ENCODE results near the gene FAM107B.

FAM107B gene

DNA sequence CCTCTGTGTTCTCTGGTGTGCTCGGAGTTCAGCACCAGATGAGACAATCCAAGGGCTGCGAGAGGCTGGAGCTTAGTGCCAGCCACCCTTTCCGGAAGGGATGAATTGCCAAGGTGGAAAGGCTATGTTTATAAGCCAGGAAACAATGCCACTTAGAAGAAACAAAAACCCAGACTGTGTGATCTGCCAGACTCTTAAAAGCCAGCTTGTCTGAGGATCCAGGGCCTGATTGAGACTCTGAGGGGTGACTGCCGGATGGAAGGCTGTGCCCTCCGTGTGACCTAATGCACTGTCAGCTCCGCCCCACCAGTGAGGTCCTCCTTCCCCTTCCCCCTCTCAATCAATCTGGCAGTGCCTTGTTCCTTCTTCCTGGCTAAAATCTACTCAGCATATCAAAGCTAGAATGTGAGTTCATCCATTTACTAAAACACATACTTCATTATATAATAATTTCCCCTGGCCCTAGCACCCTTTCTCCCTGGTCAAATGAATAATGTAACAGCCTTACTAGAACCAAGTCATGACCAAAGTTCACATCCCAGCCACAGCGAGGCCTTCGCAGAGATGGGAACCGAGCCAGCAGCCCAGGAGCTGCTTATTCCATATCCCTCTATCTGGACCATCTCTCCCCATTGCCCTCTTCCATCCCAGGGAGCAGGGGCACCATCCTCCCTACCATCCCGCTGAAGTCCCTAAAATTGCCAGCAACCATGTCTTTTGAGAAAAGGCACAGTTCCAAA is 25.5 kb downstream of the FAM107B start:
- TF ChIP-seq ZNF114 (tag by site-specific recombination; IDR thresholded peaks at IDR 0.05): no peak
- TF ChIP-seq ZXDB (tag by site-specific recombination; IDR thresholded peaks at IDR 0.05): no peak
- TF ChIP-seq, protein P1, sequence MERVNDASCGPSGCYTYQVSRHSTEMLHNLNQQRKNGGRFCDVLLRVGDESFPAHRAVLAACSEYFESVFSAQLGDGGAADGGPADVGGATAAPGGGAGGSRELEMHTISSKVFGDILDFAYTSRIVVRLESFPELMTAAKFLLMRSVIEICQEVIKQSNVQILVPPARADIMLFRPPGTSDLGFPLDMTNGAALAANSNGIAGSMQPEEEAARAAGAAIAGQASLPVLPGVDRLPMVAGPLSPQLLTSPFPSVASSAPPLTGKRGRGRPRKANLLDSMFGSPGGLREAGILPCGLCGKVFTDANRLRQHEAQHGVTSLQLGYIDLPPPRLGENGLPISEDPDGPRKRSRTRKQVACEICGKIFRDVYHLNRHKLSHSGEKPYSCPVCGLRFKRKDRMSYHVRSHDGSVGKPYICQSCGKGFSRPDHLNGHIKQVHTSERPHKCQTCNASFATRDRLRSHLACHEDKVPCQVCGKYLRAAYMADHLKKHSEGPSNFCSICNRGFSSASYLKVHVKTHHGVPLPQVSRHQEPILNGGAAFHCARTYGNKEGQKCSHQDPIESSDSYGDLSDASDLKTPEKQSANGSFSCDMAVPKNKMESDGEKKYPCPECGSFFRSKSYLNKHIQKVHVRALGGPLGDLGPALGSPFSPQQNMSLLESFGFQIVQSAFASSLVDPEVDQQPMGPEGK (tag by site-specific recombination; IDR thresholded peaks at IDR 0.05): no peak
- no peak for TF ChIP-seq SP7 (tag by site-specific recombination; IDR thresholded peaks at IDR 0.05)
- Histone ChIP-seq H3K4me1 (ENCODE audit: control insufficient read depth, insufficient read depth, low read length) (no peaks in the 10 kb centered on the region), H3K9me3 (ENCODE audit: control insufficient read depth, insufficient read depth, low read depth, low read length) (no peaks in the 10 kb centered on the region), H3K27ac (ENCODE audit: extremely low read depth, low read depth, low read length) (no peak overlapping the region), H3K36me3 (ENCODE audit: control insufficient read depth in 2 of 2, insufficient read depth in 1 of 2, low read length in 2 of 2) (no peaks in the 10 kb centered on the region), H3K4me3 (ENCODE audit: low read depth, low read length) (no peak overlapping the region)
- ChIA-PET POLR2A (no interaction called here), CTCF (interaction anchor here (1.0 kb wide), 1 partner anchor 8 kb away, joined by 6 read pairs; no protein-coding TSS in a partner anchor)

GRCh38 chr10:14748441-14748840 is 26.3 kb downstream of the FAM107B start:
- no peaks in the 10 kb centered on the region for H3K9me3 ChIP-seq (ENCODE audit: control insufficient read depth, insufficient read depth, low read depth, low read length)
- no peaks in the 10 kb centered on the region for H3K36me3 ChIP-seq (ENCODE audit: control insufficient read depth in 2 of 2, insufficient read depth in 1 of 2, low read length in 2 of 2)
- H3K27ac ChIP-seq (ENCODE audit: extremely low read depth, low read depth, low read length): no peak overlapping the region
- ChIA-PET CTCF (no interaction called here), POLR2A (no interaction called here)
- TF ChIP-seq ZSCAN5A (tag by site-specific recombination; IDR thresholded peaks at IDR 0.05) (no peak), ZNF549 (tag by site-specific recombination; IDR thresholded peaks at IDR 0.05) (no peak), MEIS1 (CRISPR knock-in tag; IDR thresholded peaks at IDR 0.05; ENCODE audit: borderline replicate concordance) (no peak), ZNF366 (tag by site-specific recombination; conservative IDR thresholded peaks at IDR 0.05) (no peak), ZNF548 (tag by site-specific recombination; IDR thresholded peaks at IDR 0.05) (no peak), ZNF571 (tag by site-specific recombination; IDR thresholded peaks at IDR 0.05) (no peak), YY1 (tag by site-specific recombination; IDR thresholded peaks at IDR 0.05) (no peak), TRIM28 (IDR thresholded peaks at IDR 0.05; ENCODE audit: borderline replicate concordance, low read length) (no peak), ZNF529 (tag by site-specific recombination; IDR thresholded peaks at IDR 0.05; ENCODE audit: insufficient replicate concordance) (no peak), GFI1B (tag by site-specific recombination; IDR thresholded peaks at IDR 0.05) (no peak), INSM2 (tag by site-specific recombination; IDR thresholded peaks at IDR 0.05) (no peak), ZNF501 (tag by site-specific recombination; IDR thresholded peaks at IDR 0.05) (no peak), ZFHX2 (tag by site-specific recombination; conservative IDR thresholded peaks at IDR 0.05) (no peak), REPIN1 (tag by site-specific recombination; IDR thresholded peaks at IDR 0.05; ENCODE audit: low read depth) (no peak), SP3 (tag by site-specific recombination; IDR thresholded peaks at IDR 0.05) (no peak), WT1 (tag by site-specific recombination; IDR thresholded peaks at IDR 0.05) (no peak), ZNF510 (tag by site-specific recombination; IDR thresholded peaks at IDR 0.05; ENCODE audit: insufficient replicate concordance) (no peak), ZNF658 (tag by site-specific recombination; IDR thresholded peaks at IDR 0.05) (no peak)
- TF ChIP-seq, protein P2, sequence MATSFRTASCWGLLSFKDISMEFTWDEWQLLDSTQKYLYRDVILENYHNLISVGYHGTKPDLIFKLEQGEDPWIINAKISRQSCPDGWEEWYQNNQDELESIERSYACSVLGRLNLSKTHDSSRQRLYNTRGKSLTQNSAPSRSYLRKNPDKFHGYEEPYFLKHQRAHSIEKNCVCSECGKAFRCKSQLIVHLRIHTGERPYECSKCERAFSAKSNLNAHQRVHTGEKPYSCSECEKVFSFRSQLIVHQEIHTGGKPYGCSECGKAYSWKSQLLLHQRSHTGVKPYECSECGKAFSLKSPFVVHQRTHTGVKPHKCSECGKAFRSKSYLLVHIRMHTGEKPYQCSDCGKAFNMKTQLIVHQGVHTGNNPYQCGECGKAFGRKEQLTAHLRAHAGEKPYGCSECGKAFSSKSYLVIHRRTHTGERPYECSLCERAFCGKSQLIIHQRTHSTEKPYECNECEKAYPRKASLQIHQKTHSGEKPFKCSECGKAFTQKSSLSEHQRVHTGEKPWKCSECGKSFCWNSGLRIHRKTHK (tag by site-specific recombination; IDR thresholded peaks at IDR 0.05): no peak
- TF ChIP-seq, protein P3, sequence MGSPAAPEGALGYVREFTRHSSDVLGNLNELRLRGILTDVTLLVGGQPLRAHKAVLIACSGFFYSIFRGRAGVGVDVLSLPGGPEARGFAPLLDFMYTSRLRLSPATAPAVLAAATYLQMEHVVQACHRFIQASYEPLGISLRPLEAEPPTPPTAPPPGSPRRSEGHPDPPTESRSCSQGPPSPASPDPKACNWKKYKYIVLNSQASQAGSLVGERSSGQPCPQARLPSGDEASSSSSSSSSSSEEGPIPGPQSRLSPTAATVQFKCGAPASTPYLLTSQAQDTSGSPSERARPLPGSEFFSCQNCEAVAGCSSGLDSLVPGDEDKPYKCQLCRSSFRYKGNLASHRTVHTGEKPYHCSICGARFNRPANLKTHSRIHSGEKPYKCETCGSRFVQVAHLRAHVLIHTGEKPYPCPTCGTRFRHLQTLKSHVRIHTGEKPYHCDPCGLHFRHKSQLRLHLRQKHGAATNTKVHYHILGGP (tag by site-specific recombination; IDR thresholded peaks at IDR 0.05): no peak
- no peaks in the 10 kb centered on the region for H3K4me1 ChIP-seq (ENCODE audit: control insufficient read depth, insufficient read depth, low read length)
- H3K4me3 ChIP-seq (ENCODE audit: low read depth, low read length): no peak overlapping the region

All from HEK293 (cell line).